ENCODE measurements around the gene NDUFB2.
"Not testable (repeated sequence)": the region's sequence is repeated elsewhere in the genome, so short reads cannot be mapped to it uniquely, and the experiment has no call there.

GRCh38 chr7:140693849-140694248, 2.7 kb upstream of the NDUFB2 start:
- TF ChIP-seq POLR2A (IDR thresholded peaks at IDR 0.05); CTCF (IDR thresholded peaks at IDR 0.05 in 8 of 11, conservative IDR thresholded peaks at IDR 0.05 in 3 of 11): not testable (repeated sequence)

Data from spleen (tissue), 7 donors.